Activated CD4-positive, alpha-beta T cell treated with anti-CD3 and anti-CD28 coated beads for 1 hour (primary cell): ENCODE measurements around the gene EFCAB11.

ENCODE experiments used
- DNase-seq: peaks from one replicate; pipeline ENCODE4 v3.0.0-alpha.2; 2020

EFCAB11 gene, protein sequence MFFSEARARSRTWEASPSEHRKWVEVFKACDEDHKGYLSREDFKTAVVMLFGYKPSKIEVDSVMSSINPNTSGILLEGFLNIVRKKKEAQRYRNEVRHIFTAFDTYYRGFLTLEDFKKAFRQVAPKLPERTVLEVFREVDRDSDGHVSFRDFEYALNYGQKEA

DNA sequence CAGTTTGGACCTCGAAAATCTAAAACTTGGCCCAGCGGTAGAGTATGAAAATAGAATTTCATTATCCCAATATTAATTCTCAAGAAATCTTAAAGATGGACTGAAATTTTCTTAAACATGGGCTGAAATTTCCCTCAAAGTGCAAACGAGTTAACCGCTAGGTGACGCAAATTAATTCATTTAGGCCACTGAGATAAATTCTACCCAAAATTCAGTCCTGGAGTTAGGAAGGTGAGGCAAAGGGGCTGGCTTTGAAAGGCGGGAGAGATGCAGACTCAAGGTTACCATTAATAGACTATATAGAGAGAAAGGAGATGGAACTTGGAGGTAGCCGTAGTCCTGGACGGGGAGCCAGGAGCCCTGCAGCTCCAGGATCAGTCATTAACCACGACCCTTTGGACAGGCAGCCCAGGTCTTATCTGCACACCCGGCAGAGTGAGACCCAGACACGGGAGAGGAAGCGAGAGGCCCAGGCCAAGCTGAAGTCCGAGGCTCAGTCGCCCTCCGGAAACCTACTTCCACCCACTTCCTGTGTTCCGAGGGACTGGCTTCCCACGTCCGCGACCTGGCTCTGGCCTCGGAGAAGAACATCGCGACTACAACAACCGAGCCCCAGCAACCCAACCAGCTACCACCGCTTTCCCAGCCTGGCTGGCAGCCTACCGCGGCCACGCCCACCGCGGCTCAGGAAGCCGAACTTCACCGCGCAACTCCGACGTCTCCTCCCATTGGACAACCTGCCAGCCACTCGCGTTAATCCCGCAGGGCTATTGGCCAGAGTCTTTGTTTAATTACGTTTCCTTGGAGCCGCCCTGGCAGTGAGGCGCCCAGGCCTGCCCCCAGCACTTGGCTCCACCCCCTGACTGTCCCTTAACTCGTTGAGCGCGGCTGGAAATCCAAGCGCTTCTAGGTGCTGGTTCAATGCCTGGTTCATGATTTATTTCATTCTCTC is at the start of gene EFCAB11:
Gene EFCAB11, minus strand, starts transcription at position 661 of the 952 bp plus-strand sequence. Its CDS starts 70 bp downstream, at position 591.
- DNase-seq, result peak; percentile 90

DNA sequence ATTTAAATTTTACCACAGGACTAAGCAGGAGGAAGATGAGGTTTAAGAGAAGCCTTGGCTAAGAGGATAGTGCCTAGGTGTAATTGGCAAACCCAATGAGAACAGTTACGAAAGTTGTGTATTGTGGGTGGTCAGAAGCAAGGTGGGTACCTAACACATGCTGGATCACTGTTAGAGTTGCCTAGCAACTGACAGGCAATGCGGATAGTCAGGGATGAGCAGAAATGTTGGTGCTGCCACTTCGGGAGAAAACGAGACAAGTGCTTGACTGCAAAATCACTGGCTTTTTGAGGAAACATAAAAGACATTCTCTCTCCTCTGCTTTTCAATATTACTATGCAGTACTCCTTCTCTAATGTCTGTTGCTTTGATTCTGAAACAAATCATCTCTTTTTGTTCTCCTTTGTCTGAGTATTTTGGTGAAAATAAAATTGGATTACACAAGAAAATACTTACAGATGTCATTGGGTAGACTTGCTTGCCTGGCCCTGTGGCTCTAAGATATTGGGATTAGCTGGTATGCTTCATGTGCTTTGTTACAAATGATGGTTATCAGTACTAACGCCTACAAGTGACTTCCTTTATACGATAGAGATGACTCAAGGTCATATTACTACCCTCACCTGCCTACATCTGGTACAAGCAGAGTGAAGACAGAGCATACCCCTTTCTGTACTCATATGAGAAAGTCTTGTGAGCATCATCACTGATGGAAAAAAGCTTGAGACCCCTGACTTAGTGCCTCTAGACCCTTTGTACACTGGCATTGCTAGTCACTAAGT is 49.2 kb upstream of the EFCAB11 start:
- no peak for DNase-seq

DNA sequence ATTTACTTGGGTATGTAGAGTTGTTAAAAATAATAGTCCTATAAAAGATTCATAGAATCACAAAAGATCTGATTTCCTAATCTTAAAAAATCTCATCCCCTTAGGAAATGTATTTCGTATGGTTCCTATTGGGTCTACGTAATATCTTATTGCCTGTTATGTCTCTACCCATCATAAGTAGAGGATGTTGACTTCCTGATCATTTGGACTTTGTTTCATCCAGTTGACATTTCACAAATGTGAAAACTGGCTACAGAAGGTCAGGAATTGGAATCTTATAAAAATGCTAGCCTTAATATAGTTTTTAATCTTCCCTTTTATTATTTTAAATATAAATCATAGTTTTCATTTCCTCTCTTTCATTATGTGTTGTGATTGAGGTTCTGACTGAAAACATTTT is 46.4 kb upstream of the EFCAB11 start:
- DNase-seq, result no peak

DNA sequence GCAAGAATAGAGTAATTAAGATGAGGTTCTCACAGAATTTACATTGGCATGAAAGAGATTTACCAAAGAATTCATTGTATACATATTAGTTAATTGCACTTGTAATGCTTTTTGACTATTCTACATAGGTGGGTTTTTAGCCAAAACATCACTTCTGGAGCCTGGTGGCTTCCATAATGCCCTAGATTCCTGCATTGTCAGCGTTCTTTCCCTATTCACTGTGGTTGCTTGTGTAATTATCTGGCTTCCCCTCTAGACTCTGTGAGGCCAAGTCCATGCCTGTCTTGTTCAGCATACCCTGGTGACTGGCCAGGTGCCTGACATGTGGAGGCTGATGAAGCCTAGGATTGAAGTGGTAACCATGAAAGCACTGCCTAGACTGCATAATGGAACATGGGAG is 42.4 kb upstream of the EFCAB11 start:
- DNase-seq, result no peak

DNA sequence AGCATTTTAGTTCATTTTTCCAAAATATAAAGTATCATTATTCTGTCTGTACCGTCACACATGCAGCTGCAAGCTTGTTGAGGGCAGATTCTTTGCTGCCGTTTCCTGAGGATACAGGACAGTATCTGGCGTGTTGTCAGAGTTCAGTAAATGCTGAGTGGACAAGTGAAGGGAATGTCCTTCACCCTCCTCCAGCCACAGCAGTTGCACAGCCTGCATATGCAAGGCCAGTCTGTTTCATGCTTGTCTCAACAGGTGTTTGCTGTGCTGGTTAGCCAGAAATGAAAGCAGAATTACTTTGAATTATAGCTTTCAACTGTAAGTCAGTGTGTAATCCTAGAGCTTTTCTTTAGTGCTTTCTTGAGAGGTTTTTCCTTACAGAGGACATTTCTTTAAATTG is 37.7 kb upstream of the EFCAB11 start:
- no peak for DNase-seq

DNA sequence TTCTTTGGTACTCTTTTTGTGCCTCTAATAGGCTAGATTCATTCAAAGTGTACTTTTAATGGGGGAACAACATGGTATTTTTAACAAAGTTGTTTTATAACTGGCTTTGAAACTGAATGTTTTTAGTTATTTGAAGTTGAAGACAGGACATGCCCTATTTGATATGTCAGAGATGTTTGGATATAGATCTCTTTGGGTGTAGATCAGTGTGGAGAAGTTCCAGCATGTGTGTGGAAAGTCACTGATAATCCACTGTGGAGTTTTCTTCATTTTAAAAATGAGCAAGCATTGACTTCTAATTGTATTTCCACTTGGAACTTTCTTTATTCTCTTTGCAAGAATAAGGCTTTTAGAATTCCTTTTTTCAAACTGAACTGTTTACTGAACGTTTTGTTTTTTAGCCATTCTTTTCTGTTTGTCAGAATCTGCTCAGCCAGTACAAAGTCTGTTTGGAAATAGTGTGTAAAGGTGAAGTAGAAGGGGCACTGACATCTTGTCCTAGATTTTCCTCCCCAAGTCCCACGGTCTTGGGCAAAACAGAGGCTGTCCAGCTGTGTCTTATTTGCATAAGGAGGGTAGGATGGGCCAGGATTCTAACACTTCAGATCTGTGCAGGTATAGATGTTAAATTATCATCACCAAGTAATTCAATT is 36.2 kb upstream of the EFCAB11 start:
- no peak for DNase-seq

DNA sequence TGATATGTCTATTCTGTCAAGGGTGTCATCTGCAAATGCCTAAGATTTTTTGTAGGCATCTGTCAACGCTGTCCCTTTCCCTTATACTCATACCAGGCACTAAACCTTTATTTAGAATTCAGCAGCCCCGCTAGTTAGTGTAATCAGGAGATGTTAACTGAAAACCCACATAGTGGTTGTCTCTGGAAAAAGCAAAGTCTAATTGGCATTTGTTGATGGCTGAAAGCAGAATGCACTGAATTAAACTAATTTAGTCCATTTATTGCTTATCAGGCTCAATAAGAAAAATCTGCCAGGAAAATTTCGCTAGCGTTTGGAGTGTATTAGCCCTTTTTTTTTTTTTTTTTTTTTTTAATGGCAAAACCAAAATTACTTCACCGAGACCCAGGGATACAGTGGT is 35.7 kb upstream of the EFCAB11 start:
- DNase-seq, result no peak

DNA sequence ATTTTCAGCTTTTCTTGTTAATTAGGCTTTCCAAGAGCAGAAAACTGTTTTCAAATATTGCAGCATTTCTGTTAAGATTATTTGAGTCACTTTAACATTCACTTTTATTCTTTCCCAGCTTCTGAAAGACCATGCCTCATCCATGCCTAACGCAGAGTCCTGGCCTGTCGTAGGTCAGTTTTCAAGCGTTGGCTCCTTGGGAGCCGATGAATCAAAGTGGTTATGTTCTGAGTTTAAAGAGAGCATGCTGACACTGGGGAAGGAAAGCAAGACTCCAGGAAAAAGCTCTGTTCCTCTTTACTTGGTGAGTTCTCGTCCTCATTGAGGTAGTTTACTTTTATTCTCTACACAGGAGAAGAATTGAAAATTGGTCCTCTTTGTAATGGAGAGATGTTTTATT is 34.3 kb upstream of the EFCAB11 start:
- DNase-seq, result no peak

DNA sequence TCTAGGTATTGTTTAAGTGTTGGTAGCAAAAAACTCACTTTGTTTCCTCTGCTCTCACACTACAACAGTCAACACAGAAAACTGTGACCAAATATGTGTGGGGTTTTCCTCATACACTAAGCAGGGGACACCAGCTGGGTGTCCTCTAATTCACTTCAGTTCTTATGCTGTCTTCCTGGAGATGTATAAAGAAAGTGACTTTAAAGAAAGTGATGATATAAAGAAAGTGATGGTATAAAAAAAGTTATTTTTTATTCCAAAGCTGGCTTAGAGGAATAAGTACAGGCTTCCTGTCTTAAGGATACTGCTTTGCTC is 32.6 kb upstream of the EFCAB11 start:
- no peak for DNase-seq

DNA sequence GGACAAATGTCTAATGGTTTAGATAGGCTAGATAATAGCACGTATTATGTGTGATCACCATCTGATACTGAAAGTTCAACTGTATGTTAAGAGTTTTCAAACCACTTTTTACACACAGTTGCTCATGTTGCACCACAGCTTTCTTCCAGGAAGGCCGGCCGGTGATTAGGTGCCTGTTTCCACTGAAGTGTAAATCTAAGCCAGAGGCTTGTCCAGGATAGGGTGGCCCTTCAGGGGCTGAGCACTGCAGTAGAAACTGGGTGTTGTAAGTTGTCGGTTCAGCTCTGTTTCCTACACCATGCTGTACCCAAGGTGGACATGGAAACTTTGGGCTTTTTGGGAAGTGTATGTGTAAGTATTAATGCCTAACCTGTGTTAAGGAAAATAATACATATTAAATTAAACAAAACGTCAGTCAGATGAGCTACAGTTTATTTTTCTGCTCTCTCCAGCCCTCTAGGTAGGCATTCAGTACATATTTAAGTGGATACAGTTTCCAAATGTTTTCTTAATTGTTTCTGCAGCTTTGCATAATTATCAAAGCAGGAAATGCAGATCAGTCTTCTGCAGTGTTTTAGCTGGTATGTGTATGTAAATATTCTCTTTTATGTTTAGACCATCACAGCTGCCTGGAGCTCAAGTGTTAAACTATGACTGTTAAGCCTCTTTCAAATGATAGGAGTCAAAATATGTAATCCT is 32.1 kb upstream of the EFCAB11 start:
- no peak for DNase-seq

DNA sequence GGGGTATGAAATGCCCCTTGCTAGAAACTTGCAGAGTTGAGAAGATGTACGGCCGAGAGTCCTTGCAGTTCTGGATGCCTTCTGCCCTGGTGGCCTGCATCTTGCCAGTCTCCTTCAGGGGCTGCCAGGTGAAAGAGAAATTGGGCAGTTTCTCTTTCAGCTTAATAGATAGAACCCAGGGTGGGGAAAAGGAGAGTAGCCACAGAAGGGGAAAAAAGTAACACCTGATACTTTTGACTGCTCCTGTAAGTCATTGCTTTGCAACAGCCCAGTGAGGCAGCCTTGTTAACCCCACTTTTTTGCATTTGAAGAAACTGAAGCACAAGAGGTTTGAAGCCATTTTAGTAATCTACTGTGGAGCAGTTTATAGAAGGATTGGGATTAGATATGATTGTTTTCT is 28.8 kb upstream of the EFCAB11 start:
- DNase-seq, result no peak

DNA sequence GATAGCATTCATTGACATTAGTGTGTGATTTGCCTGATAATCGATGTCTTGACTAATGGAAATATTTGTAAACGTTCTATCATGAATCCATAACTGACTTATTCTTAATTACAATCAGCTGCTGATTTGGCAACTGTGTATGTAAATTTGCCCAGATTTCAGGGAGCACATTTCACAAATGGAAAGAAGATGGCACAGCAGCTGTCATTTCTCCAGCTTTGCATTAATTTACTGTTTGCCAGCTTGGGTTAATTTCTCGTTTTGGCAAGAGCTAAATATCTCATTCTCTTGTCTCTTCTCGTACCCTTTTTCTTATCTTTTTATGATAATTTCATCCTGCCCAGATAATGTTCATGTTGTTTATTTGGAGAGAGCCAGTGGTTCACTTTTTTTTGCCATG is 24.1 kb upstream of the EFCAB11 start:
- no peak for DNase-seq

DNA sequence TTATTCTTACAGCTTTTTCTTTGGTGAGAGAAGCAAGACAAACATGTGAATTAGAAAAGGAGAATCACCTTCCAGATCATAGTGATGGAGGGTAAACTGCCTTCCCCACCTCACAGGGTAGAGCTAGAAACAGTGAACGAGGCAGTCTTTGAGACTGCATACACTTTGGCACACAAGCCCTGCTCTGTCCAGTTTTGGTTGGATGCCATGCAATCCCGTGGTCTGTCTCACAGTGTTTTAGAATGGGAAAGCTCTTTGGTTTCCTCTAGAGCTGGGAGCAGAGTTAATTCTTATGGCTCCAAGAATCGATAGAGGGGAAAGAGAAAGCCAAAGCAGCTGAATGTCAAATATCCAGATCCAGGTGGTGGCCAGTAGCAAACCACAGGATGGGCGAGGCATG is 23.1 kb upstream of the EFCAB11 start:
- no peak for DNase-seq

DNA sequence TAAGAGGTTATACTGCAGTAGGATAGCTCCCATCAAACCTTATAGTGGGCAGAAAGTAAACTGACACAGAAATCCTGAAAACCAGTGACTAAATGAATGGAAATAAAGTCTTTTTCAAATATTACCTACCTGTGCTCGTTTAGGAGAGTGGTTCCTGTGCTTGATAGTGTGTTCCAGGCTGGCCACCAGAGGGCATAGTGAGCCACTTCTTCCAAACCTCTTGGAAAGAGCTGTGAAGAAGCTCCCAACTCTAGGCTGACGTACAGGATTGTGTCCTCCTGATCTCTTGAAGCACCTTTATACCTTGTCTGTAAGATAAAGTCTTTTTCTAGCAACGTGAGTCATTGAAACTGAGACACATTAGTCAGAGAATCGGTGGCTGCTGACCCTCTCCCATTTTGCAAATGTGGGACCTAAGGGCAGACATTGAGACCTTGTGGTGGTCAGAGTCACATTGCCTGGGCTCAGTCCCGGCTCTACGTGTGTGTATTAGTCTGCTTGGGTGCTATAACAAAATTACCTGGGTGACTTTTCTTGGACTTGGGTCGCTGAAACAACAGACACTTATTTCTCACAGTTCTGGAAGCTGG is 18.8 kb upstream of the EFCAB11 start:
- no peak for DNase-seq

DNA sequence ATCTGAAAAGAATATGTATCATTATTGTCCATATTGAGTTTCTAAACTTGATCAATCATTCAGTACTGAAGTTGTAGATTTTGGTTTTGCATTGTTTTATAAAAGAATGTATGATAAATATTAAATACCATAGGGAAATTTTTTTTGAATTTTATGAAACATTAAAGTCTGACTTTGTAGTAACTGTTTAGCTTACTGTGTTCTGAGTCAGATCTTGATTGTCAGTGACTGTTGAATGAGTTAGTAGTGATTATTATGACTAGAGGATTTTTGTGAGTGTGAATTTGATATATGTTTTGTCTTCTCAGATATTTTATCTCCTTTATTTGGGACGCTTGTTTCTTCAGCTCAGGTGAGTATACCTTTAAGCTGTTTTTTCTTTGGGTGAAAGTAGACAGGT is 11.3 kb upstream of the EFCAB11 start:
- no peak for DNase-seq

DNA sequence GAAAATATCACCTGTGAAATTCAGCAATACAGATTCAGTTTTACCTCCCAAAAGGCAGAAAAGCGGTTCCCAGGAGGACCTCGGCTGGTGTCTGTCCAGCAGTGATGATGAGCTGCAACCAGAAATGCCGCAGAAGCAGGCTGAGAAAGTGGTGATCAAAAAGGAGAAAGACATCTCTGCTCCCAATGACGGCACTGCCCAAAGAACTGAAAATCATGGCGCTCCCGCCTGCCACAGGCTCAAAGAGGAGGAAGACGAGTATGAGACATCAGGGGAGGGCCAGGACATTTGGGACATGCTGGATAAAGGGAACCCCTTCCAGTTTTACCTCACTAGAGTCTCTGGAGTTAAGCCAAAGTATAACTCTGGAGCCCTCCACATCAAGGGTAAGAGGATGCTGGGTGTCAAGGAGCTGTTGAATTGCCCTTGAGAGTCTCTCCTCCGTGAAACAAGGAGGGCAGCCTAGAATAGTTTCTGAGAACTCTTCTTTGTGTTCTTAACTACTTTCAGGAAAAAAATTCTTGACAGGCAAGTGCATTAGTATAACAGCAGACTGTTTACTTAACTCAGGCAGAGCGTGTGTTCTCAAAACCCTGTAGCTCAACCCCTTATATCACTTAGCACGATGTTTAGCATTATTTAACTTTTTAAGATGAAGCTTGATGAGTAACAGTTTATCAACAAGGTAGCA is 8.9 kb upstream of the EFCAB11 start:
- DNase-seq, result no peak

DNA sequence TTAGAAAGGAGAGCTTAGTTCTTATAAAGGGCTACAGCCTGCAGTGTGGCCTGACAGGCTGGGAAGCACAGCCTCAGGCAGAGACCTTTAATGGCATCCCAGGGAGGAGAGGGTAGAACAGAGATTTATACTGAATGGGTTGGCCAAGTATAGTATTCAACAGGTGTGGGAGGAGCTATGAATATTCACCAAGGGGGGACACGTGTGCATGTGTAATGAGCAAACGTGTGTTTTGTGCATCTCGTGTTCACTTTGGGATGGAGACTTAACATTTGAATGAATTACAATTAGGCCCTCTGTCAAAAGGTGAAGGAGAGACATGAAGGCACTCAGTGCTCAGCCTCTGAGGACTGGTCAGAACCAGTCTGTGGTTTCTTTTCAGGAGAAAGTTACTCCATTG is 6.4 kb upstream of the EFCAB11 start:
- no peak for DNase-seq

DNA sequence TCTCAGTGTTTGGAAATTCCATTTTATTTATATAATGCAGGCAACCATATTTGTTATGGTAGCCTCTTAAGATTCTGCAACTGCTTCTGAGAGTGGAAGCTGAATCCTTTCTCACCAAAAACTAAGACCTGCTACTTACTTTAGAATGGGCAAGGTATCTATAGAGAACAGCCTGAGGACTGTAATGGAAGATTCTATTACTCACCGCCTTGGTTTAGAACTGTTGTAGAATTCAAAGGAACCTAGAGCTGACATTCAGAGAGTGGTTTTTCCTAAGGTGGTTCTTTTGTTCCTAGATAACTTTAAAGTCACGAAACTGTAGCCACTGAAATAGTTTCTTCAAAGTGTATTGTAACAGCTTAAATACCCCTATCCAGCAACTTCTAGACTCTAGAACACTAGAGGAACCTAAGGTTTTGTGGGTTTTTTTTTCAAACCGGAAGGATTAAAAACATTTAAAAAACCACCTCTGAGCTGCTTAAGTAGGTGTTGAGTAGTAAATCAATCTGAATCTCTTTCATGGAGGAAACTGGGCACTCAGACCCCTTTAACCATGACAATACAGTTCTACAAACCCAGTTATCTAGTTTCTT is 5.4 kb upstream of the EFCAB11 start:
- DNase-seq, result no peak

DNA sequence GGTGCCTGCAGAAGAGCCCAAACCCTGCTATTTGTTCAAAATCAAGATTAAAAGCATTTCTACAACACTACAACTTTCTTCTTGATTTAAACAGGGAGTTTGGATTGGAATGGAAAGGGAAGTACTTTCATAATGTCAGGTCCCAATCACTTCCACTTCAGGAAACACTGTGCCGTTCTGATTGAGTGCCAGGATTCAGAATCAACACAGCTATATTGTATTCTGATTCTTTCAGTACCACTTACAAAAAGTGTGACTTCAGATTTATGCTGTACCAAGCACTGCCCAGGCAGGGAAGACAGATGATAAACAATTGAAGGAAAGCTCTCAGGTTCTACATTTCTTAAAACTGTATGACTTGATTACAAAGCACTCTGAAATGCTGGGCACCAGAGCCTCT is 4.4 kb upstream of the EFCAB11 start:
- no peak for DNase-seq

DNA sequence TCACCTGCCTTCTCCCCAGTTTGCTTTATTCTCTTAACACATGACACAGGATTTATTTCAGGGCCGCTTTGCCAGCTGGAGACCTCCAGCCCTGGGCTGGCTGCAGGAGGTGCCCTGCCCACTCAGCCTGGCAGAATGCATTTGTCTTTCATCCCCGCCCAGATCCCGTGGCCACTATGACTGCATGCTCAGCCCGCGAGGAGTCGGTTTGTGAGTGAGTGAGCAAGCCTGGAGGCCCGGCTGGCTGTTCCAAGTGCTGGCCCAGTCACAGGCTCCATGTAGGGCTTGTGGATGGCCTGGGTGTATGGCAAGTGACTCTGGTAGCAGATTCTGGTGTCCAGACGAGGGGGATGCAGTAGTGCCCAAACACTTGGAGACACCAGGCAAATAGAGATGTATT is 3.3 kb upstream of the EFCAB11 start:
- no peak for DNase-seq

DNA sequence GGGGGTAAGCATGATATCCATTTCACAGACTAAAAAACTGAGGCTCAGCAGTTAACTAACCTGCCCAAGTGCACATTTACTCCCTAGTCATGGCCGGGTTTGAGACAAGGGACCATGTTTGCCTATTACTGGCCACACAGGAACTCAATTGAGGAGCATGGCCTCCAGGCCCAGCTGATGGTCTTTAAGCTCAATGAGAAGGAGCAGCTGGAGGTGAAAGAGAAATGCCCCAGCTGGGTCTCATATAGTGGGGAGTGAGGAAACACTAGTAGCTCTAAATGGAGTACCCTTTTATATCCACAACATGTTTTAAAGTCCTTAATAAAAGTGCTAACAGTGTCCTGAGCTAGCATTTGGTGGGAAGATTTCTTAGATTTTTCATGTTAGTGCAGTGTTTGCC is 2.8 kb upstream of the EFCAB11 start:
- no peak for DNase-seq
